Cerebellar cortex (tissue), 1 donor: ENCODE measurements around the gene DCAKD.

Source experiments
- DNase-seq: peaks from one replicate; pipeline ENCODE4 v3.0.0-alpha.2; 2015; ENCODE audit warnings: low spot score

DCAKD gene

DNA sequence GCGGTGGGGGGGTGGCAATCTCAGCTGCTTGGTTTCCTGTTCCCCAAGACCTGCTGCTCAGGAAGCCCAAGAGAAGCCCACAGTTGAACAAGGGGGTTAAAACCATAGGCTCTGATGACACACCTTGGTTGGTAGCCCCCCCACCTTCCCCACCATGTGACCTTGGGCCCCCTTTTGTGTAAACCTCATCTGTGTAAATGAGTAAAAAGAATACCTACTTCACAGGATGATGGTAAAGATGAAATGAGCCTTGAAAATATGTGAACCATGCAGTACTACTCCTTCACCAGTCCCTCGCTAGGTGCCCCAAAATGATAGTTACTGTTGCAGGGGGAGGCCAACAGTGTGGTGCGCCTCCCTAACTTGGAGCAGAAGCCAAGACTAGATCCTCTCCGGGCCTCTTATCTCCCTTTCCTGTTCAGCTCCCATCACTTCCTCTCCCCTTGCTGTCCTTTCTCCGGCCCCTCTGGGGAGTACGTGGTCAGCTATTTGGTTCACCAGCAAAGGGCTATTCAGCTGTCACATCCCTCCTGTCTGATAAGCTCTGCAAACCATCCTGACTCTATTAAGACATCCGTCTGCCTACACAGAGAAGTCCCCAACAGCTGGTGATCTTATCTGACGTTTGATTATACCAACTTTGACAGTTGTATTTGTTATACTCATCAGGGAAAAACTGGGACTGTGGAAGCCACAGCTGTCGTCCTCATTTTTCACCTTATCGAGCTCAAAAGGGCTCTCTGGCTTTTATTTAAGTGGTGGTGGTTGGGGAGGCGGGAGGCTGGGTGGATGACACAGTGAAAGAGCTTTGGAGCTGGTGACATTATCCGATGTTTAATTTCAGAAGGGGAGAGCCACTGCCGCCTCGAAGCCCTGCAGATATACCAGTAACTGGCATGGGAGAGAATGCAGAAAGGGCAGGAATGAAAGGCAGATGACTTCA is 19.9 kb downstream of the DCAKD start:
- DNase-seq, result no peak

DNA sequence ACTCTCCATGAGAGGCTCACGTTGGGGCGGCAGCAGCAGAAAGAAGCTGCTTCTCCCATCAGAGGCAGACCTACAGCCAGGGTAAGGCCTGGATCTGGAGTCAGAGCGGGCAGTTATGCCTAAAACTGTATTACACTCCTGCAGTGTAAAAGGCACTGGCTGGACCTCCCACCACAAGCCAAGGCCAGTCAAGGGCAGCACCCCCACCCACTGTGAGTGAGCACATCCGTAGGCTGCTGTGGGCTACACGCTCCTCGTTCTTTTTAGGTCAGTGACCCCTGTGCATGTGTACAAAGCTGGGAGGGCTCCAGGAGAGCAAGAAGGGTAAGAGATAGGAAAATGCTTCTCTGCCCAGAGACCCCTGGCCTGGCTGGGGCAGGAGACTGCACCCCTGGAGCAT is 20.7 kb downstream of the DCAKD start:
- no peak for DNase-seq

- DNase-seq, result no peak
Measured at GRCh38 chr17:45029758-45030423, 21.5 kb downstream of the DCAKD start.

GRCh38 chr17:45029096-45029495 is 22.3 kb downstream of the DCAKD start:
- no peak for DNase-seq

- DNase-seq, result peak; percentile 72
Measured at GRCh38 chr17:45022655-45023339, 28.6 kb downstream of the DCAKD start.

GRCh38 chr17:45022288-45022648 is 29.2 kb downstream of the DCAKD start:
- DNase-seq, result peak; percentile 64

- peak; percentile 47 for DNase-seq
Measured at GRCh38 chr17:45021607-45022287, 29.7 kb downstream of the DCAKD start.

GRCh38 chr17:45020354-45021138 is 30.9 kb downstream of the DCAKD start:
- DNase-seq, result peak; percentile 57

DNA sequence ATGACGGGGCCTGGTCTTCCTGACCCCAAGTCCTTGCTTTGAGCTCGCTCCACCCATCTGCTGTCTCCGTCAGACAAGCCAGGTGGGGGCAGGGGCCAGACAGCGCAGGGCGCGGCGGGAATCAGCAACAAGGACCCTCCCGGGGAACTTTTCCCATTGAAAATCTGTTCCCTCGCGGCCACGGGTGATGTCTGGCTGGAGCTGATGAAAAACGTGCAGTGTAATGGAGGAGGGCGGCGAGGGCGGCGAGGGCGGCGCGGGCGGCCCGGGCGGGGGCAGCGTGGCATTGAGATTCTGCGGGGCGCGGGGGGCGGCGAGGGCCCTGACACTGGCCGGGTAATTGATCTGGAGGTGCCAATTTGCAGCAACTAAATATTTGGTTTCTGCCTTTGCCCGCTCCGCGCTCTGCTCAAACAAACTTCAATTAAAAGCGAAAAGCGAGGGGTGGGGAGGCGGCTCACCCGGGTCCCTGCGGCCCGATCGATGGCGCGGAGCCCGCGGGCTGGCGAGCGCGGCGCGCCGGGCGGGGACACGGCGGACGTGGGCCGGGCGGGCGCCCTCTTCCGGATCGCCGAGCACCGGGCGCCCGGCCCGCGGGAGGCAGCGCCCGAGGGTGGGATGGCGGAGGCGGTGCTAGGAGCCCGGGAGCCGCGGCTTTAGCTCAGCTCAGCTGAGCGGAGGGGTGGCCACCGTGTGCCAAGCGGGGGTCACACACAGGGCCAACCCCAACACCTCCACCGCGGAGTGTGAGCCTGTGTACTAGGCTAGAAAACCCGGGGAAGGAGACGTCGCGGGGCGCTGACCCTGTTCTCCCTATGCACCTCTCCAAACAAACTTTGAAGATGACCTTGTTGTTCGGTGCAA is 32.4 kb downstream of the DCAKD start:
- DNase-seq, result peak; percentile 32

DNA sequence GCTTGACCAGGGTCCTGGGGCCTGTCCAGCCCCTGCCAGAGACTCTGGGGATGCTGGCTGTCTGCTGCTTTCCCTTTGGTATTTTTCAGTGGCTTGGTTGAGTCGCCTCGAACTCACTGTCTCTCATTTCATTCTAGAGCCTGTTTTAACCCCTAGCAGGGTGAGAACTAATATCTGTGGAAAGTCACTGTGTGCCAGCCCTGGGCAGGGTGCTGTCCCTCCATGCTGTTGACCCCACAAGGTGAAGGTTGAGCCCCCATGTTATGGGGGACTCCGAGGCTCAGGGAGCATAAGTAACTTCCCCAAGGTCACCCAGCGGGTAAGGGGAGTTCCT is 33.0 kb downstream of the DCAKD start:
- DNase-seq, result peak; percentile 10

DNA sequence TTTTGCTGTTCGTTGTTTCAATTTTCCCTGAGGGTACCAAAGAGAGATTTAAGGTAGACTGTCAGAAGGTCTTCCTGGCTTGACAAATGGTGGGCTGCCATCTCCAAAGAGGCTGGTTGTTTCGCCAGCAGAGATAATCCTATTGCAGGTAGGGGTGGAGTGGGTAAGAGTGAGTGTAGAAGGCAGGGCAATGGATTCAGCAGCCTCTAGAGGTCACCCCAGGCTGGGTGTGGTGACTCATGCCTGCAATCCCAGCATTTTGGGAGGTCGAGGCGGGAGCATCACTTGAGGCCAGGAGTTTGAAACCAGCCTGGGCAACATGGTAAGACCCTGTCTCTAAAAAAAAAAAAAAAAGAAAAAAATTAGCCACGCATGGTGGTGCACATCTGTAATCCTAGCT is 34.6 kb downstream of the DCAKD start:
- DNase-seq, result no peak

DNA sequence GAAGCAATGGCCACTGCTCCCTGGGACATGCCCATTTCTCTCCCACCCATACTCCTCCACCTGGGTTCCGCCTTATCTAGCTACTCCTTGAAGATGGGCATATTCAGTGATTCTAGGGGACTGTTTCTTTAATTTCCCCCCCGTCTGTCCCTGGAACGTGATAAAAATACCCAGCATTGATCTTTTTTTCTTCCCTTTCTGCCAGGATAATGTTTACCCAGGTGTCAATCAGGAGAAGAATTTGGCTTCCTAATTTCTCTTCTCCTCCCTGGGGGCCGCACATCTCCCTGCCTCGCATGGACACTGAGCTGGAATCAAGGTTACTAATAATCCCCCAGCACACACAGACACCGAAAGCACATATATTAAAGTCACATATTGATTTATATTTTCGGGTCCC is 35.2 kb downstream of the DCAKD start:
- DNase-seq, result no peak

- DNase-seq, result peak; percentile 43
Measured at GRCh38 chr17:45013021-45013997, 38.1 kb downstream of the DCAKD start.

DNA sequence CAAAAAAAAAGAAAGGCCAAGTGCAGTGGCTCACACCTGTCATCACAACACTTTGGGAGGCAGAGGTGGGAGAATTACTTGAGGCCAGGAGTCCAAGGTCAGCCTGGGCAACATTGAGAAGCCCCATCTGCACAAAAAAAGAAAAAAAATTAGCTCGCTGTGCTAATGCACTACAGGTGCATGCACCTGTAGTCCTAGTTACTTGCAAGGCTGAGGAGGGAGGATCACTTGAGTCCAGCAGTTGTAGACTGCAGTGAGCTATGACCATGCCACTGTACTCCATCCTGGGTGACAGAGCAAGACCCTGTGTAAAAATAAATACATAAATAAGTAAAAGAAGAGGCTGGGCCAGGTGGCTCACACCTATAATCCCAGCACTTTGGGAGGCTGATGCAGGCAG is 39.7 kb downstream of the DCAKD start:
- no peak for DNase-seq

DNA sequence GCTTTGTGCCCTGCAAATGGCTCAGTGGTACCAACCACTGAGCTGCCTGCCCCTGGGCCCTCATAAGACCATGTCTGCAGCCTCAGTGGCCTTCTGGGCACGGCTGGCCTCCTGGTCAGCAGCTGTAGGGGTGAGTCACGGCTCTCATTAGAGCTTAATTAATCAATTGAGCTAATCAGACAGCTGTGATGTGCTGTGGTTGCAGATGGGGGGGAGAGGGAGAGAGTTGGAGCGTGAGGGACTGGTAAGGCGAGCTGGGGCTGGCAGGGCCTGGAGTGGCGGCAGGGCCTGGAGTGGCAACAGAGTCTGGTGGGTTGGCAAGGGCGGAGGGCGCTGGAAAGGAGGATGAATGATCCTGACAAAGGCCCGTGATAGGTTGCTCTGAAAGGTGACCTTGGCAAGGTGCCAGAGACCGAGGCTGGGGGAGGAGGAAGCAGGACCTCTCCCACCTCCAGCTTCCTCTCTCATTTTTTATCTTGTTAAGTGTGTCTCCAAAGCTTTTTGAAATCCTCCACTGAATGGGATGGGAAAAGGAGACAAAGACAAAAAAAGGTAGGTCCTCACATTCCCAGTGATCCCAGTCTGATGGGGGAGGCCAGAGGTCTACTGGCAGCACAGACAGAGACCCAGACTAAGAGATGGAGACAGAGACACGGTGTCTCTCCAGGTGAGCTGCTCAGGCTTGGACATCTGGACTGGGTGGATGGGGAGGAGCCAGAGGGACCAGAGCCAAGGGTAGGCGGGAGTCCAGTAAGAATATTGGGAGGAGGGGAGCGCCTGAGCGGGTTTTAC is 41.6 kb downstream of the DCAKD start:
- DNase-seq, result no peak

DNA sequence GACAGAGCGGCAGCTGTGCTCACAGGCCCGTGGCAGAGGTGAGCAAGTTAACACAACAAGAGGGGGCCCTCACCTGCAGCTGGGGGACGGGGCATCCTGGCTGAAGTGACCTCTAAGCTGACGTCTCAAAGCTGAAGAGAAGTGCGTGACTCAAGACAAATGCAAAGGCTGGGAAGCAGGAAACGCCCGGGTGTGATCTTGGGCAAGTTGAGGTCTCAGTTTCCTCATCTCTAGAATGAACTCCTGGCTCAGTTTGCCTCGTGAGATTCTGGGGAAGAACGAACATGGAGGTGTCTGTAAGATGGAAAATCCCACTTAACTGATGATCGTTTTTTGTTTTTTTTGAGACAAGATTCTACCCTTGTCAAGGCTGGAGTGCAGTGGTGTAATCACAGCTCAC is 43.2 kb downstream of the DCAKD start:
- DNase-seq, result no peak

- DNase-seq, result peak; percentile 46
Measured at GRCh38 chr17:45006927-45007461, 44.4 kb downstream of the DCAKD start.

GRCh38 chr17:45005700-45006099 is 45.7 kb downstream of the DCAKD start:
- no peak for DNase-seq
